Chondrocyte (in vitro differentiated cells): ENCODE results near the gene GNG2. TPM values are rescaled to one million over a fixed set of nuclear protein-coding genes. Genes with fewer than 3 reads are reported as not detected.

Experiments
- DNase-seq: peaks from one replicate; pipeline ENCODE4 v3.0.0; 2021; ENCODE audit warnings: mixed read lengths, low spot score
- H3K27ac Mint-ChIP-seq: one replicate; pipeline ENCODE4 v1.8.0; 2021; ENCODE audit warnings: mild to moderate bottlenecking, moderate library complexity, mixed read lengths; ENCODE audit not compliant: unreplicated experiment
- H3K27me3 Mint-ChIP-seq: 2 replicates; pipeline ENCODE4 v1.8.0; 2021; ENCODE audit warnings: low read depth, mixed read lengths
- H3K36me3 Mint-ChIP-seq: 2 replicates; pipeline ENCODE4 v1.8.0; 2021; ENCODE audit warnings: low read depth, mixed read lengths
- H3K4me1 Mint-ChIP-seq: 2 replicates; pipeline ENCODE4 v1.8.0; 2021; ENCODE audit warnings: low read depth, mild to moderate bottlenecking, mixed read lengths
- H3K4me3 Mint-ChIP-seq: one replicate; pipeline ENCODE4 v1.8.0; 2021; ENCODE audit warnings: mild to moderate bottlenecking, moderate library complexity, mixed read lengths; ENCODE audit not compliant: unreplicated experiment
- H3K9me3 Mint-ChIP-seq: 2 replicates; pipeline ENCODE4 v1.8.0; 2021; ENCODE audit warnings: low read depth, mixed read lengths
- total RNA-seq: library from RNA; stranded (reverse); gene quantifications from 3 replicates; pipeline ENCODE4 v1.2.1, GENCODE V29; 2021
- TF ChIP-seq, protein P1 (sequence below): fragments of 200-600 bp; sonication (generic); IDR thresholded peaks from 2 replicates; pipeline ENCODE4 v1.5.0; 2021; ENCODE audit warnings: antibody characterized with exemption, mild to moderate bottlenecking, moderate library complexity

GNG2 gene
- total RNA-seq, 1 donor from 2014 or later = 2.4 TPM

DNA sequence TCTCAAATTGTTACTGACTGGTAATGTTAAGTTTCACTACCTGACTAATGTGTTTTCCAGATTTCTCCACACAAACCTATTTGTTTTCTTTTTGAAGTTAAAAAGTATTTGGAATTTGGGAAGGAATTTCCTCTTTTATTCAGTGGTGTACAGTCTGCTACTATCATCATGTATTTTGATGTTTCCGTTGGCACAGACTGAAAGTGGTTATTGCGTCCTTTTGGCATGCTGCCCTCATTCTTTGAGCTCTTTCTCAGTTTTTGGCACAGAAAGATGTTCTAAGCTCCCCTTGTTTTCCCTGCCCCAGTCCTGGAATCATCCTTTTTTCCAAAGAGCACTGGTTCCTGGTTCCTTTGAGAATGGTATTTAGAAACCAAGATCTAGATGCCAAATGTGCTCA lies 97.5 kb downstream of the GNG2 start:
- TF ChIP-seq, protein P1, sequence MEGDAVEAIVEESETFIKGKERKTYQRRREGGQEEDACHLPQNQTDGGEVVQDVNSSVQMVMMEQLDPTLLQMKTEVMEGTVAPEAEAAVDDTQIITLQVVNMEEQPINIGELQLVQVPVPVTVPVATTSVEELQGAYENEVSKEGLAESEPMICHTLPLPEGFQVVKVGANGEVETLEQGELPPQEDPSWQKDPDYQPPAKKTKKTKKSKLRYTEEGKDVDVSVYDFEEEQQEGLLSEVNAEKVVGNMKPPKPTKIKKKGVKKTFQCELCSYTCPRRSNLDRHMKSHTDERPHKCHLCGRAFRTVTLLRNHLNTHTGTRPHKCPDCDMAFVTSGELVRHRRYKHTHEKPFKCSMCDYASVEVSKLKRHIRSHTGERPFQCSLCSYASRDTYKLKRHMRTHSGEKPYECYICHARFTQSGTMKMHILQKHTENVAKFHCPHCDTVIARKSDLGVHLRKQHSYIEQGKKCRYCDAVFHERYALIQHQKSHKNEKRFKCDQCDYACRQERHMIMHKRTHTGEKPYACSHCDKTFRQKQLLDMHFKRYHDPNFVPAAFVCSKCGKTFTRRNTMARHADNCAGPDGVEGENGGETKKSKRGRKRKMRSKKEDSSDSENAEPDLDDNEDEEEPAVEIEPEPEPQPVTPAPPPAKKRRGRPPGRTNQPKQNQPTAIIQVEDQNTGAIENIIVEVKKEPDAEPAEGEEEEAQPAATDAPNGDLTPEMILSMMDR = no peak

DNA sequence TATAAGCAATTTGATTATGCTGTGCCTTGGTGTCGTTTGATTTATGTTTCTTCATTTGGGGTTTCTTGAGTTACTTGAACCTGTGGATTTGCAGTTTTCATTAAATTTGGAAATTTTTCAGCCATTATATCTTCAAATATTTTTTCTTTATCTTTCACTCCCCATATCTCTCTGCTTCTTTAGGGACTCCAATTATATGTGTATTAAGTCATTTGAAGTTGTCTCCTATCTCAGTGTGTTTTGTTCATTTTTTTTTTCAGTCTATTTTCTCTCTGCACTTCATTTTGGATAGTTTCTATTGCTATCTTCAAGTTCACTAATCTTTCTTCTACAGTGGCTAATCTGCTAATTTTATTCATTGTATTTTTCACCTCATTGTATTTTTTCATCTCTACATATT lies 99.5 kb downstream of the GNG2 start:
- H3K9me3 Mint-ChIP-seq = peaks cover 31% of the 10 kb centered on the region
- TF ChIP-seq, protein P1 = no peak
- no peak overlapping the region for H3K27ac Mint-ChIP-seq
- H3K36me3 Mint-ChIP-seq = peaks cover 17% of the 10 kb centered on the region
- H3K27me3 Mint-ChIP-seq = no peaks in the 10 kb centered on the region
- H3K4me1 Mint-ChIP-seq = no peaks in the 10 kb centered on the region
- H3K4me3 Mint-ChIP-seq = no peak overlapping the region
- no peak for DNase-seq

More for the DNA sequence above, 97.5 kb downstream of the GNG2 start:
- Mint-ChIP-seq H3K4me1 (no peaks in the 10 kb centered on the region), H3K36me3 (peaks cover 17% of the 10 kb centered on the region), H3K27ac (no peak overlapping the region), H3K9me3 (peaks cover 31% of the 10 kb centered on the region), H3K4me3 (no peak overlapping the region), H3K27me3 (no peaks in the 10 kb centered on the region)
- DNase-seq = no peak

DNA sequence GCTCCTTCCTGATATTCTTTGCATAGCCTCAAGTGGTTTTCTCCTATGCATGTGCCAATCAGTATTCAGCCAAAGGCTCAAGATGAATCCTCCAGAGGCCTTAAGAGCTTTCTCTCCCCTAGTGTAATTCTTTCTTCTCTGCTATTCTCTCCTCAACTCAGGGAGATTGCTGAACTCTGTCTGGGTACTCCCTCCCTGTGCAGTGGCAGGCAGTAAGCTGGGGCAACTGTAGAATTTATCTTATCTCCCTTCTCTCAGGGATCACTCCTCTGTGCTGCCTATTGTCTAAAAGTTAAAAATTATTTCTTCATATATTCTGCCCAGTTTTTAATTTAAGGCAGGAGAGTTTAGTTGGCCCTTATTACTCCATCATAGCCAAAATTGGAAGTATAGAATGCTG lies 100.5 kb downstream of the GNG2 start:
- H3K9me3 Mint-ChIP-seq = peaks cover 31% of the 10 kb centered on the region
- DNase-seq = no peak
- H3K4me3 Mint-ChIP-seq = no peak overlapping the region
- no peak overlapping the region for H3K27ac Mint-ChIP-seq
- no peaks in the 10 kb centered on the region for H3K27me3 Mint-ChIP-seq
- H3K4me1 Mint-ChIP-seq = no peaks in the 10 kb centered on the region
- H3K36me3 Mint-ChIP-seq = peaks cover 17% of the 10 kb centered on the region
- TF ChIP-seq, protein P1 = no peak

DNA sequence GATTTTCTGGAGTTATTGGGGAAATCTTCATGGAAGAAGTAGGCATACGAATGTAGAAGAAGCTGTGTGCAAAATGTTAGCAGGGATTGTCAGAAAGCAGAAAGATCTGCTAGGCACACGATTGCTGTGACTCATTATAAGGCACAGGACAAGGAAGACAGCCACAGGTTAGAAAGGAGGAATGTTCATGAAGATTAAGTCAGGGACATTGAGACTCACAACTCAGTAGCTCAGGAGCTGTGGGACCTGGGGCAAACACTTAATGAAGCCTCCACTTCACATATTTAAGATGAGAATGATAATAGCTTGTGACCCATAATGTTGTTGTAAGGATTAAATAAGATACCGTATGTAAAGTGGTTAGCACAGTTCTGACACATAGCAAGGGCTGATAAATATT lies 102.3 kb downstream of the GNG2 start:
- TF ChIP-seq, protein P1 = no peak
- Mint-ChIP-seq H3K27ac (no peak overlapping the region), H3K36me3 (peaks cover 13% of the 10 kb centered on the region), H3K4me3 (no peak overlapping the region), H3K9me3 (peaks cover 25% of the 10 kb centered on the region), H3K27me3 (no peaks in the 10 kb centered on the region), H3K4me1 (no peaks in the 10 kb centered on the region)
- DNase-seq = no peak

DNA sequence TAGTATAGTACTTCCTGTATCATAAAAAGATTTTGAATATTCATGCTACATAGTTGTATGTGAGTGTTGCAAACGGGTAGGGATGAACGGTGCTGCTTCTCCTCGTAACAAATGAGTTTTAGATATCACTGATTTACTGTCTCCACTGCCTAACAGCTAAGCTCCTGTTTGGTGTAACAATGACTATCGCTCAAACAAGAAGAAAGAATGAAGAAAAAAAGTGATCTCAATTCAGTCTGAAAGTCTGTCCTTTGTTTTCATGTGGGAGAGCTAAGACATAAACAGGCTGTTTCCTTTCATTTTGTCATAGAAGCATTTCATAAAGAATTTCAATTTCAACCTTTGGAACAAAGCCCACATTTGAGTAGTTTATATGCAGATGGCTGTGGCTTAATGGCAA lies 102.9 kb downstream of the GNG2 start:
- H3K36me3 Mint-ChIP-seq = peaks cover 11% of the 10 kb centered on the region
- TF ChIP-seq, protein P1 = no peak
- DNase-seq = no peak
- H3K9me3 Mint-ChIP-seq = peaks cover 21% of the 10 kb centered on the region
- H3K4me1 Mint-ChIP-seq = no peaks in the 10 kb centered on the region
- no peak overlapping the region for H3K4me3 Mint-ChIP-seq
- no peaks in the 10 kb centered on the region for H3K27me3 Mint-ChIP-seq
- no peak overlapping the region for H3K27ac Mint-ChIP-seq
